NT2/D1 (cell line): ENCODE data around the gene FBXO10.

ENCODE experiments used
- DNase-seq: peaks from one replicate; pipeline ENCODE4 v3.0.0-alpha.2; 2011; ENCODE audit warnings: low read depth, low spot score
- H3K27me3 ChIP-seq: 2 replicates; pipeline ENCODE4 v1.6.0; 2011; ENCODE audit warnings: mild to moderate bottlenecking; ENCODE audit not compliant: insufficient read length, insufficient read depth
- H3K36me3 ChIP-seq: 2 replicates; pipeline ENCODE4 v1.6.1; 2011; ENCODE audit warnings: mild to moderate bottlenecking, low read length, mixed read lengths; ENCODE audit not compliant: insufficient read depth, insufficient read length
- H3K4me1 ChIP-seq: 2 replicates; pipeline ENCODE4 v1.5.1; 2011; ENCODE audit not compliant: insufficient read depth, insufficient read length
- H3K4me3 ChIP-seq: 2 replicates; pipeline ENCODE4 v1.5.1; 2011; ENCODE audit warnings: low read depth; ENCODE audit not compliant: insufficient read length
- H3K9ac ChIP-seq: 2 replicates; pipeline ENCODE4 v1.6.0; 2011; ENCODE audit warnings: low read depth; ENCODE audit not compliant: insufficient read length
- H3K9me3 ChIP-seq: 2 replicates; pipeline ENCODE4 v1.5.1; 2011; ENCODE audit warnings: mild to moderate bottlenecking, low read length; ENCODE audit not compliant: insufficient read depth
- SUZ12 ChIP-seq: IDR thresholded peaks from 2 replicates; pipeline ENCODE4 v1.6.1; 2011; ENCODE audit not compliant: insufficient read length, insufficient read depth; ENCODE audit errors: extremely low read depth
- YY1 ChIP-seq: IDR thresholded peaks from 2 replicates; pipeline ENCODE4 v1.6.1; 2011; ENCODE audit not compliant: insufficient read length, insufficient read depth
- ZNF274 ChIP-seq: IDR thresholded peaks from 2 replicates; pipeline ENCODE4 v1.6.1; 2011; ENCODE audit warnings: mild to moderate bottlenecking, low read depth, low read length

The FBXO10 gene

DNA sequence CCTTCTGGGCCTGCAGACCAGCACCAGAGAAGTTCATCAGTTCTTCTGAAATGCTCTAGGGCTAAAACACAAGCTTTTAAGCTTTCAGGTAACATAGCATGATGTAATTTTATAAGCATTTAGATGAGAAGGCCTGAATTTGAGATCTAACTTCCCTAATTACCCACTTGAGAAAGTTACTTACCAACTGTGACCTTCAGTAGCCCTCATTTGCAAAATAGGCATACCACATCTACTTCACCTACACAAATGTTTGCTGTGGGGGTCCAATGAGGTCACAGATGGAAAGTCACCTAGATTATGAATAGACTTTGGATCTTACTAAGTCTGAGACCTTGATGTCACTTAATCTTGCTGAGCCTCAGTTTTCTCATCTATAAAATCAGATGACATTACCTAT is 36.5 kb downstream of the FBXO10 start:
- Histone ChIP-seq H3K36me3 (peaks cover 66% of the 10 kb centered on the region), H3K9me3 (no peaks in the 10 kb centered on the region), H3K4me3 (no peak overlapping the region), H3K4me1 (peaks cover under 1% of the 10 kb centered on the region), H3K9ac (no peak overlapping the region), H3K27me3 (no peaks in the 10 kb centered on the region)
- DNase-seq = no peak
- no peak for TF ChIP-seq ZNF274
- no peak for TF ChIP-seq SUZ12
- TF ChIP-seq YY1 = no peak

GRCh38 chr9:37538099-37538498 is 38.1 kb downstream of the FBXO10 start:
- no peak for DNase-seq
- H3K9ac ChIP-seq = no peak overlapping the region
- H3K9me3 ChIP-seq = no peaks in the 10 kb centered on the region
- H3K36me3 ChIP-seq = peaks cover 67% of the 10 kb centered on the region
- no peak for TF ChIP-seq SUZ12
- no peak for TF ChIP-seq YY1
- TF ChIP-seq ZNF274 = no peak
- H3K4me1 ChIP-seq = peaks cover 6% of the 10 kb centered on the region
- no peaks in the 10 kb centered on the region for H3K27me3 ChIP-seq
- H3K4me3 ChIP-seq = no peak overlapping the region

- no peaks in the 10 kb centered on the region for H3K9me3 ChIP-seq
- H3K36me3 ChIP-seq = peaks cover 64% of the 10 kb centered on the region
- TF ChIP-seq SUZ12 (no peak), ZNF274 (no peak), YY1 (no peak)
- no peak for DNase-seq
- H3K4me3 ChIP-seq = no peak overlapping the region
- no peak overlapping the region for H3K9ac ChIP-seq
- H3K27me3 ChIP-seq = no peaks in the 10 kb centered on the region
- peaks cover 6% of the 10 kb centered on the region for H3K4me1 ChIP-seq
Observed at GRCh38 chr9:37534901-37535300, 41.3 kb downstream of the FBXO10 start.

- no peak overlapping the region for H3K9ac ChIP-seq
- TF ChIP-seq SUZ12 (no peak), ZNF274 (no peak), YY1 (no peak)
- DNase-seq = no peak
- peaks cover 62% of the 10 kb centered on the region for H3K36me3 ChIP-seq
- H3K4me3 ChIP-seq = no peak overlapping the region
- H3K27me3 ChIP-seq = no peaks in the 10 kb centered on the region
- peaks cover 6% of the 10 kb centered on the region for H3K4me1 ChIP-seq
- no peaks in the 10 kb centered on the region for H3K9me3 ChIP-seq
Observed at GRCh38 chr9:37534412-37534811, 41.8 kb downstream of the FBXO10 start.

GRCh38 chr9:37531699-37532098 is 44.5 kb downstream of the FBXO10 start:
- no peak for DNase-seq
- no peaks in the 10 kb centered on the region for H3K27me3 ChIP-seq
- no peak overlapping the region for H3K9ac ChIP-seq
- H3K4me3 ChIP-seq = no peak overlapping the region
- no peaks in the 10 kb centered on the region for H3K9me3 ChIP-seq
- H3K36me3 ChIP-seq = peaks cover 61% of the 10 kb centered on the region
- peaks cover 6% of the 10 kb centered on the region for H3K4me1 ChIP-seq
- TF ChIP-seq SUZ12 (no peak), ZNF274 (no peak), YY1 (no peak)

DNA sequence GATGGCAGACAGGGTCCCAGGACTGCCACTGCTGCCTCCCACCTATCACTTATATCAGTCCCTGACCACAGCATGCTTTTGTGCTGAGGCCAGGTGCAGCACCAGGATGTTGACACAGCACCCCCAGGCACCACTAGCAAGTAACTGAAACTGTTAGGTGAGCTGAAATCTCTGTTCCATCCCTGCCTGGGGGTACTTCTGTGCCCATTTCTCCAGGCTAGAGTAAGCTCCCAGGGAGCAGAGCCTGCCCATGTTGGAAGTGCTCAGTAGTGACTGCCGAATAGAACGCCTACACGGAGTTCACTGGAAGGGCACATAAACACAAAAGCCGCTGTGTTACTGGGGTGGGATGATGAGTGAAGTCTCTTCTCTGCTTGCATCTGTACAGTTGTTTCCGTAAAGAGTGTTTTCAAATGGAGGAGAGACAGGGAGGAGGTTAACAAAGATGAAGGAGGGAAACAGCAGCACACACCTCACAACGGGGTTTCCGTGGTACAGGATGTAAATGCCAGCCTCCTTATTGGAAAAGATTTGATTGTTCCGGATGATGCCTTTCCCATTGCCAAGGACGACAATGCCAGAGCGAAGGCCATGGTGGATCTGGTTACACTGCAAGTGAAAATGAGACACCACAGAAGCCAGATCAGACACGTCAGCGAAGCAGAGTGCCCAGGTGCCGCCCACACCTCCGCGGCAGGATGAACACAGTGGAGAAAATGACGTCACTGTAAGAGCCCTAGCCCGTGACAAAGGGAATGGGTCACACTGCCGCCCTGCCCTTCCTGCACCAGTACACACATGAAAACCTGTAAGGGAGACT is 47.3 kb downstream of the FBXO10 start:
- H3K9ac ChIP-seq = no peak overlapping the region
- no peak for TF ChIP-seq SUZ12
- TF ChIP-seq ZNF274 = no peak
- no peak for TF ChIP-seq YY1
- H3K4me3 ChIP-seq = no peak overlapping the region
- no peaks in the 10 kb centered on the region for H3K9me3 ChIP-seq
- H3K27me3 ChIP-seq = no peaks in the 10 kb centered on the region
- H3K4me1 ChIP-seq = no peaks in the 10 kb centered on the region
- DNase-seq = no peak
- H3K36me3 ChIP-seq = peaks cover 63% of the 10 kb centered on the region

DNA sequence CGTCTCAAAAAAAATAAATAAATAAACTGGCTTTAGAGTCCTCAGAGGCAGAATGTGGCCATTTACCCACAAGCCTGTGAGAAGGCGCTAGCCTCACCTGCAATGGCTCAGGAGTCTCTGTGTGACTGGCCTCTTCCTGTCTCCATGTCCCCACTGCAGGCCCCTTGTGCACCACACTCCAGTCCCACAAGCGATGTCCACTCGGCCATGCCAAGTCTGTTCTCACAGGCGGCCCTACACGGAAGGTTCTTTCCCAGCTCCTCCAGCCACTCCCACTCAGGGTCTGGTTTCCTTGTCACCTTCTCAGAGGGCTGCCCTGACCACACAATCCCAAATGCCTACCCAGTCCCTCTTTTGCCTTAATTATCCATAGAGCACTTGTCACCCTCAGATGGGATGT is 52.3 kb downstream of the FBXO10 start:
- Histone ChIP-seq H3K36me3 (peaks cover 79% of the 10 kb centered on the region), H3K9me3 (no peaks in the 10 kb centered on the region), H3K4me3 (no peak overlapping the region), H3K9ac (no peak overlapping the region), H3K27me3 (no peaks in the 10 kb centered on the region), H3K4me1 (no peaks in the 10 kb centered on the region)
- DNase-seq = no peak
- no peak for TF ChIP-seq ZNF274
- no peak for TF ChIP-seq YY1
- no peak for TF ChIP-seq SUZ12
